ENCODE measurements around the gene SRPRB.

Gene SRPRB

DNA sequence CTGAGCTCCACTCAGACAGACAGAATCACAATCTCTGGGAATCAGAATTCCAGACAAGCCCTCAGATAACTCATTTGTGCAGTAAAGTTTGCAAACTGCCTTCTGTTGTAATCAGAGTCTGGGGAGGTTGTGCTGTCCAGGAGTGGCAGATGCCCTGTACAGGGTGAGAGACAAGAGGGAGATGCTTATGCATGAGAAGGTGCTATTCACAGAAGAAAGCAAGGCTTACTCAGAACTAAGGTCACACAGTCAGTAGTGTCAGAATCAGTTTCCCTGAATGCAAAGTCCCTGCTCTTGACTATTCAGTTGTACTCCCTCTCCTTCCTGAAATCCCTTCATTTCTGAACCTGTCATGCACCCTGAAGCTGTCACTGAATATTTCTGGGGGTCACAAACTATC, 43.7 kb downstream of the SRPRB start:
- no peak for DNase-seq

DNA sequence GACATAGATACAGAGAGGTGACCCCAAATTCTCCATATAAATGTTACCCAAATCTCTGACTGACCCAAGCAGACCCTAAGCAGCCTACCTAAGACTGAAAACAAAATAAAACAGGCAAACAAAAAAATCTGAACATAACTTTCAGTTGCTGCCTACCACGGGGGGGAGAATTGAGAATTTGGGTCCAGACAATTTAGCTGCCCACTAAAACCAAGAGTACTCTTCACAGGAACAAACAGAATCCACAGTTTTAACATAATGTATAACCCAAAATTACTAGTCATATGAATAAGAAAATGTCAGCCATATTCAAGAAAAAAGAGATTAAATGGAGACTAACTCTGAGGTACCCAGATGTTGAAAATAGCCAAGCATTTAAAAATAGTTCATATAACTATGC, 44.4 kb downstream of the SRPRB start:
- no peak for DNase-seq

DNA sequence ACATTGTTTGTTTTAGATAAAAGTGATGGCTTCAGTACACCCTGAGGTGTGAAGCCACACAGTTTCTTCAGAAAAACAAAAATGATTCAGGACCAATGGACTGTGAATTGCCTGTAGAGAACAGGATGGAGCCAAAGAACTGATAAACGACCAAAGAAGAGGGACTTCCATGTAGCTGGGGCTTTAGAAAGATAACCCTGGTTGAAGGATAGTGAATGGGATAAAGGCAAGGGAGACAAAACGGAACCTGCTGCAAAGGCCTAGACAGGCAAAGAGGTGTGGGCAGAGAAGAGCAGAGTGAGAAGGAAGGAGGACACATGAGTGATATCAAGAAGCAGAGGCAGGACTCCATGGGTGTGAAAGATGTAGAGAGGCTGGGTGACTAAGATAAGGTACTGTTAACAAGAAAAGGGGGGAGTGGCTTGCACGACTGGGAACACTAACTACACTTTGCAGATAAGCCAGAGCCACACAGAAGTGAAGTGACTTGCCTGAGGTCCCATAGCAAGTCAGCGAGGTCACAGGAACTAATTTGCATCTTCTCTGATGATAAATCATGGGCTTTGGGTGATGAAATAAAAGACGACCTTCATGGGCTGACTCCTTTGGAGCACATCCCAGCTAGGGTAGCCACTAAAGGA, 45.8 kb downstream of the SRPRB start:
- no peak for DNase-seq

DNA sequence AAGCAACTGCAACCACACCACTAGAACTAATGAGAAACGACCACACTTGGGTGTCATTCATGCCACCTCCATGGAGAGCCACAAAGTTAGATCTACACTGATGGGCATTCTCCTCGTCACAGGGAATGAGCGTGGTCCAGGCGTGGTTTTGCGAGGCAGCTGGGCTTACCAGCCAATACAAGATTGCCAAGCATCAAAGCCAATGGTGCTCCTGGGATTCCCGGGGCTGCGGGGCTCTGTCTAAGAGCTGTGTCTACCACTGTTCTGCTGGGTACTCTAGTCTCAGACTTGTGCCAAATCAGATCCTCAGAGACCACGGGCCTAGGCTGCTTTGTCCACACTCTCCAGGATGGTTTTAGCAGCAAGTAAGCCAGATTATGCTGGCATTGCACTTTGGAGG, 46.3 kb downstream of the SRPRB start:
- DNase-seq: no peak

DNA sequence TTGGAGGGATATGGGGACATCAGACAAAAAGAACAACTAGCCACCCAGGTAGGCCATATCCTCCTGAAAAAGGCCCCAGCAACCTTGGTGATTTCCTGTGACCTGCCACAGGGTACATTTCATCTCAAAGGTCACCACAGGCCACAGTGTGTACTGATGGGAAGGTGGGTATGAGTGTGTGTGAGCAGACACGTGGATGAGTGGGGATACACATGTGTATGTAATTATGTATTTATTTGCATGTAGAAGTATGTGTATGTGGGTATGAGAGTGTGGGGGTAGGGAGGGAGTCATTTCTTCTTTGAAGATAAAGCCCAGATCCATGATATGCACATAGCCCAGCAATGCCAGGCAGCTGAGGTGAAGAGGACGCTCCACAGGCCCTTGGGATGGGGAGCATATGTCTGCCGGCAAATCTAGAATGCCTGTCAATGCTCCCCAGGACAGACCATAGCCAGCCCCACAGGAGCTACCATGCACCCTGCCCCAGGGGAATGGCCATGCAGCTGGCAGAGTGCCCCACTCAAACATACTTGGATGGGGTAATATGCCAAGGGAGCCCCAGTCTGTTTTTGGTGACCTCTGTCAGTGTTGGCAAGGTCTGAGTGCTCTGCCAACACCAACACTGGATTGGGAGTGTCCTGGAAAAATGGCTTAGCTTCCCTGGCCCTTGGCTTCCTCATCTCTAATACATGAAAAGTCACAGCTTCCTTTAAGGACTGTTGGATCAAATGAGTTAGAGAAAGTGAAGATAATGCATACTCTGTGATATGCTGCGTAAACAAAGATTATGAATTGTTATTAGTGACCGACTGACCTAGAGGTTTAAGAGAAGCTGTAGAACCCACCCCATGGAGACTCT, 47.7 kb downstream of the SRPRB start:
- DNase-seq: no peak

DNA sequence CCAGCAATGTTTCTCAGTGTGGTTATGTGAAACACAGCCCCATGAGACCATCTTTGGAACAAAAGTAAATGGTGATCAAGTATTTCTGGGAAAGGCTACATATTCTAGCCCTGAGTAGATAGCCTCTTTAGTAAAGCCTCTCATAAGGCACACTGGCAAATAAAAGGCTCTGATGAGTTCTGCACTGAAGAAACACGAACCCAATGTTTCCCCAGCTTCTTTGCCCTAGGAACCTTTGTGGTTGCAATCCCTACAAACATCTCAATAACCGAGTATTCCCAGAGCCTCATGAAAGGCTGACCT, 48.3 kb downstream of the SRPRB start:
- no peak for DNase-seq

DNA sequence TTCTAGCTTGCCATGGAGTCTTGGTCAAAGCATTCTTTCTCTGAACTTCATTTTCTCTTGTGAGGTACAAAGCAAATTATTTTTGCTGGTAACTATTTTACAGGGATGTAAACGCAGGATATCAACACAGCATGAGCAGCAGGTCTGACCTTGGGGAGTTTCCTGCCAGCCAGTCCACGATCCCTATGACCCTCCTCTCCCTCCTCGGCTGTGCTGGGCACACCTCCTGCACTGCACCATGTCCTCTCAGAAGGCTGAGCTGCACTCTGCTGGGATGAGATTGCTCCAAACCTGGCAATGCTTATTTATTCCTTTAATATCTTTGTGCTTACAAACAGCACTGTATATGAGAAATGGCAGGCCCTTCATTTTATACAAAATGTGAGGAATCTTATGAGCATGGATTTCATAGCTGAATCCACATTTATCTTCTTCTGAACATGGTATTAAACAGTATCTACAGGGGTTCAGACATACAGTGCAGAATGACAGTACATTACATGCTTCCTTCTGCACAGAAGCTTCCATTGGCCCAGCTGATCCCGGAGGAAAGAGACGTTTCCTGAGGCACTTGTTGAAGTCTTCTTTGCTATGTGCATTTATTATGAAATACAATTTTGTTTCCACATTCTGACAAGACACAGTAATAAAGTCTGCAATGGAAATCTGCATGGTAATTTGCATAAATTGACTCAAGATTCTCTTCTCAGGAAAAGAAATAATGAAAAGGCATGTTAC, 48.8 kb downstream of the SRPRB start:
- no peak for DNase-seq

DNA sequence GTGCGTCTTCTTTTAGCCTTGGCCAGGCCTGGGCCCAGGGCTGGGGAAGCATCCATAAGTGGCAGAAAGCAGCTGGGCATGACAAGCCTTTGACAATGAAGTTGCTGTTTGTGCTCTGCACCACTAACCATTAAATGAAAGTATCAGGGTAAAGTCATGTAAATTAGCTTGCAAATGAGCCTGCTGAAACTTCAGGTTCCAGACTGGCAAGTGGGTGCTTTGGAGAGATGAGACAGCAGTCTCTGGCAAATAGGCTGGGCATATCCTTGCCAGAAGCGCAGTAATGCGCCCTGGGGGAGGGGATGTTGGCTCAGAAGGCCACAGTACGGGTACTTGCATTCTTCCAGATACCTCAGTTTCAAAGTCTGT, 49.4 kb downstream of the SRPRB start:
- DNase-seq: no peak

DNA sequence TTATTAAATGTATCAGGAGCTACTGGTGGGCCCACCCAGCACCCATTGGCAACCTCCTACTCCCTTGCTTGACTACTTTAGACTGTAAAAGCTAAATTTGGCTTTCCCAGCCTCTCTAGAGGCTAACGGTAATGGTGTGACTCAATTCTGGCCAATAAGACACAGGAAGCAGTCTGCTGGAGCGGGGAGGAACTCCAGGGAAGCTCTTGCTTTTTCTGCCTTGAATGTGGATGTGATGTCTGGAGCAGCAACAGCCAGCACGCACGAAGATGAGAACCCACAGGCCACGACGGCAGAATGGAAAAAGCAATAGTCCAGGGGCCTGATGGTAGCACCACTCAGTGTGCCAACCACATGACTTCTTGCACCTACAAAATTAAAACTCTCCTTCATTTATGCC, 50.2 kb downstream of the SRPRB start:
- DNase-seq: no peak

DNA sequence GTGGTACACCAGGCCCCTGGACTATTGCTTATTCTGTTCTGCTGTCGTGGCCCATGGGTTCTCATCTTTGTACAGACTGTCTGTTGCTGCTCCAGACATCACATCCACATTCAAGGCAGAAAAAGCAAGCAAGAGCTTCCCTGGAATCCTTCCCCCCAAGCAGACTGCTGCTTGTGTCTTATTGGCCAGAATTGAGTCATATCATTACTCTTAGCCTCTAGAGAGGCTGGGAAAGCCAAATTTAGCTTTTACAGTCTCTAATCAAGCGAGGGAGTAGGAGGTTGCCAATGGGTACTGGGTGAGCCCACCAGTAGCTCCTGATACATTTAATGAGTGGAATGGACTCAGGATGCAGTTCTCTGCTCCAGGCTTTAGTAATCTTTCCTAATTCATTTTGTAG, 50.7 kb downstream of the SRPRB start:
- DNase-seq: no peak

DNA sequence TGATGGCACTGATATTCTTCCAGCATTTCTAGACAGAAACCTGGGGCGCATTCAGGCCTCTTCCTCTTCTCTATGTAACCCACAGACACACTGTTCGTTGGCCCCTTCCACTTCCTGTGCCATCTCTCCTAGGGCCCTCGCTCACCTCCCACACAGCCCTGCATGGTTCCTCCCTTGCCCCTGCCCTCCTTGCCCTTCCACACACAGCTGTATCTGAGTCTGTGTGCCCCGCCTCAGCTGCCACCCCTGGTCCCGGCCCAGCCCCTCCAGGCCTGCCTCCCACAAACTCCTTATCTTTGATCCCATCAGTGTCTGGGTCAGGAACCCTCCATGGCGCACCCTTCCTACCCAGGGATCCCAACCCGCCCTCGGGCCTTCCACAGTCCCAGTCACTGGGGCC, 52.2 kb downstream of the SRPRB start:
- no peak for DNase-seq

DNA sequence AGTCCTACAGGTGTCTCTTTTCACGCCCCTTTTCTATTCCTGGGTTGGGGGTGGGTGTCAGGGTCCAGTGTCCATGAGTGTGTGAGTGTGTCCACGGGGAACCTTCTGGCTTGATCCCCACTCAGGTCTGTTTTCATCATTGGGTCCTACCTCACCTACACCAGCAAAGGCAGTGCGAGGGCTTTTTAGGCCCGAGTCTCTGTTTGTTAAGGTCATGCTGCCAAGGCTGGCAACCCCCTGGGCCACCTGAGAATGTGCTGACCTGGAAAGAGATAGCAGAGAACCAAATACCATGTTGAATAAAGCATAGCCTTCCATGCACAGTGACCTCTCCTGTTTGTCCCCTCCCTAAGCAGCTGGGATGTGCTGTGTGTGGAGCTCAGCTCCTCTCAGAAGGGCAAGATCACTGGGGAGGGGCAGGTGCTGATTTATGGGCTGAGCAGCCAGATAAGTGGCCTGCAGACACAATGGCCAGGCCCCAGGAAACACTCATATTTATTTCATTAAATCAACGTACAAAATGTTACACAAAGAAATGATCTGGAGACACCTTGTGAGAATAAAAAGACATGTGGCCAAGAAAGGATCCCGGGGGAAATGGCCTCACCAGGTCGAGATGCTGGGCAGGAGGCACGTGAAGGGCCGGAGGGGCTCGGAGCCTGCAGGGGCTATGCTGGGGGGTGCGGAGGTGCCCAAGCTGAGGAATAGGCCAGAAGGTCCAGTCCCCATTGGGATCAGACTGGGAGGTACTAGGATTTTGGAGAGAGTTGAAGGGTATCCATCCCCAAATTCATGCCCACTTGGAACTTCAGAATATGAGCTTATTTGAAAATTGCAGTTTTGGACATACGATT, 54.0 kb downstream of the SRPRB start:
- no peak for DNase-seq

DNA sequence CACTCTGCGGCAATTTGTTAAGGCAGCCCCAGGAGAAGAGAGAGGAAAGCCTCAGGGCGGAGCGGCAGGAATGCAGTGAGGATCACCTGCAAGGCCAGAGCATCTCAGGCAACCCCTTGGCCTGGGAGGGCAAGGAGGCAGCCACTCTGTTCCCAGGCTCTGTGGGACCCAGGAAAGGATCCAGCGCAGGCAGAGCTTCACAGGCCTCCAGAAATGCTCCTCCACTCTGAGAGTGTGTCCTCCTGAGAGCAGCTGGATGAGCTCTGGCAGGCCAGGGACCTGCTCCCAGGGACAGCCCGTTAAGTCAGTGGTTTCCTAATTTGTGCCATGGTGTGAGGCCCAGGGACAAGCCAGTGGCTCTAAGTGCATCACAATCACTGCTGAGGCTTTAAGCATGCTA, 54.9 kb downstream of the SRPRB start:
- DNase-seq: no peak

DNA sequence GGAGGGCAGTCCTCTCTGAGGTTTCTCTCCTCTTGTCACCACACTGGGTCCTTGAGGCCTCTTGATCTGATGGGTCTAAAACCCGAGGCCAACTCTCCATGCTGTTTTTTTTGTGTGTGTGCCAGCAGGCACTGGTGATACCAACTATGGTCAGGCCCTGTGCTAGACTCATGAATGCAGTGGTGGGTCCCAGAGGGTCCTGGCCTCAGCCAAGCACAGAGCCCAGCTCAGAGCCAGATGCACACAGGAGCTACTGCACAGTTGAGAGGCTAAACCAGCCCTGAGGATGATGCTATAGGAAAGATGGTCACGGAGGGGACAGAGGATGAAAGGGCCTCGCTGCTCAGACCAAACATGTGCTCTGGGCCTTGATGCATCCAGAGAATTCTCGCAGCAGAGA, 56.5 kb downstream of the SRPRB start:
- no peak for DNase-seq

DNA sequence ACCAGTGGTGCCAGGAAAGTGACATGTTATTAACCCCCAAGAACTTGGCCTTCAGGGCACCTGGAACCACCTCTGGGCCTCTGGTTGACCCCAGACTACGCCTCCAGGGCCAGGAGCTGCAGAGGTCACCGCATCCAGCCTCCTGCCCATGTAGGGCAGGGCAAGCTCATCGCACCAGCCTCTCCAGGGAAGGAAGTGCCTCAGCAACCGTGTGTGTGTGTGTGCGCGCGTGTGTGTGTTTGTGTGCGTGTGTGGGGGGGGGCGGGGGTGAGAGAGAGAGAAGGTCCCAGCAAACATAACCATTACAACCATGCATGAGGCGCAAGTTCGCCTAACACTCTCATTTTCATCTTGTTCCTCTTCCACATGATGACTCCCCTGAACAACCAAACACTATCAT, 58.3 kb downstream of the SRPRB start:
- DNase-seq: no peak

DNA sequence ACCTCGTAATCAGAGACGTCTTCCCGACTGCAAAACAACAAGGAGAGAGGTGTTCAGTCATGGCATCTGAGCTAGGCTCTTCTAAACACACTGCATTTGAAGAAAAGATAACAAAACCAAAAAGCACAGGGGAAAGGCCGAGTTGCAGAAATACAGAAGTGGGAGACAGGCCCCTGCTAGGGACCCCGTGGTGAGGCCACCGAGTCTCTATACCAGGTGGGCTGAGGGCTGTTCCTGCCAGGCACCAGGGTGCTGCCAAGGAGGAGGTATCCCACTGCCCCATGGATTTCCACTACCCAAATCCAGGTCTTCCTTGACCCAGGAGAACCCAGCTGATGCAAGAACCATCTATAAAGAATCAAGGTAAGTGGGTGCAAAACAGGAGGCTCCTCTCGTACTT, 59.0 kb downstream of the SRPRB start:
- no peak for DNase-seq

DNA sequence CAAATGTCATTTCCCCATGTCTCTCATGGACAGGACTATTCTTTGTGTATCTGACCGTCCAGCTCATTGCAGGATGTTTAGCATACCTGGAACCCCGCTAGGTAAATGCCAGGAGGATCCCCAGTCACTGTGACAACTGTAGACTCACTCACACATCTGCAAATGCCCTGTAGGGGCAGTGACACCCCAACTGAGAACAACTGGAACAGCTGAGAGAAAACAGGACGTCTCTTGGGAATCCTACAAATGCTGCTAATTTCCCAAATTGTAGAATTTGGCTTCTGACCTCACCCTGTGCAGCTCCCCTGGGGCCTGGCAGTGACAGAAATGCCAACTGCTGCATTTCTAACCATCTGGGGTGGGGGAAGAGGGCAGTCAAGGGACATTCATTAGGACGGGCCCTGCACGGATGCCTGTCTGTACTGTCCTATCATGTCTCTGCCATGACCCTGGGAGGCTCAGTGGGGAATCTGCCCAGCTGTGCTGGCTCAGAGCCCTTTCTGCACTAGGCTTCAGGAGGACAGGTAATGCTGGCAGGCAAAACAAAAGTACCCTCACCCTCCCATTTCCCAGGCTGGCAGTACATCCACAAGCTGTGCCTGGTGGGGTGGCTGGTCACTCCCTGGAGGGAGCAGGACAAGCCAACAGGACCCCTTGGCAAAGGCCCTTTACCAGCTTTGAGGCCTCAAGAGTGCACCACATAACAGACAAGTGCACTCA, 59.7 kb downstream of the SRPRB start:
- DNase-seq: no peak

DNA sequence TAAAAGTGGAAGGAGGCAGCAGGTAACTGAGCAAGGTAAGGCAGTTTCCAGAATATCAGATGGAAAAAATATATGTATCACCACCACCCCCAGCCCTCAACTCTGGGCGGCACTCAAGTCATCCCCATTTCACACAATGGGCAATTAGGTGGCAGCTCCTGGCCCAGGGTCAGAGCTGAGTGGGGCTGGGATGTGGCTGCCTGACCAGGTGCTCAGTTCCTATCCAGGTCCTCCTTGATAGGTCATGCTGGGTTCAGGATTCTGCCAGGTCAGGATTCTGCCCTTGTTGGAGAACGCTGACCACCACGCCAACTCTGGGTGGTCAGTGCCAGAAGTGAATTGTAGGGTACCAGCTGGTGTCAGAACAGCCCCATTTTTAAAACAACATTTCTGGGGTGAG, 60.5 kb downstream of the SRPRB start:
- no peak for DNase-seq

DNA sequence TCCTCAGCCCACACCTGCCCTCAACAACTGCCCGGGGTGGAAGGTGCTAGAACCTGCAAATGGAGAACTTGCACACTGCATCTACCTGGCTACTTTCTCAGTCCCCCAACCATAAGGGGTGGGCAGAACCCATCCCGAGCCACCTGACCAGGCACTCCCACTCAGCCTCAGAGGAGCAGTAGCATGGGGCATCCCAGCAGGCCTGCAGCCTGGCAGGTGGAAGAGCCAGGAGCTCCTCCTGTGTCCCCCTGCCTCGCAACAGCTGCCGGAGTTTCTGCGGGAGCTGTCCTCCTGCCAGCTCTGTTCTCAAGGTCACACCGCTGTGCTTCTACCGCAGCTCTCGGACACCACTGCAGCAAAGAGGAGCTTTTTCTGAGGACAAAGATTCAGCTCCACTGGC, 62.6 kb downstream of the SRPRB start:
- no peak for DNase-seq

DNA sequence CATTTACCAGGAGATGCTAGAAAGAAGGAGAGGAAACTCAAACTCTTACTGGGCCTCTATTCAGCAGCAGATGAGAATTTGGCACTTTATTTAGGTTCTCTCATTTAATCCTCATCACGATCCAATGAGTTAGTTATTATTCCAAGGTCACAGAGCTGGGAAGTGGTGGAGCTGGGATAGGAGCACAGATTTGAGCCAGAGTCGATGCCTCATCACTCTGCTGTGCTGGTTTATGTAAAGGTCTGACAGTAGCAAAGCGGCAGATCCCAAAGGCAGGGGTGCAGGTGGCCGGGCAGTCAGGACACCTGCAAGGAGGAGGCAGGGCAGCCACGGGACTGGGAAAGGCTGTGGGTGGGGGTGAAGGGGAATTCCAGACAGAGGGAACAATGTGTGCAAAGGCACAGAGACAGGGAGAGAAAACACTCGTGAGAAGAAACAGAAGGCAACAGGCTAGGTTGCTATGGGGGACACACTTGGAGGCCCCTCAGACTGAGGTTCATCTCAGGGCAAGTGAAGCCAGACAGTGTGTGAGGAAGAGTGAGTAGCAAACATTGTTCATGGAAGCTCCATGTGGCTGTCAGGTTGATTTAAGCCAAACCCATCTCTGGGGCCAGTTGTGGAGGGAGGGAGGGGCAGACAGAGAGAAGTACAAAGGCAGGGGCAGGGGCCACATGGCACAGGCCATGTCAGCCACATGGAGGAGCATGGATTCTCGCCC, 63.3 kb downstream of the SRPRB start:
- no peak for DNase-seq

DNA sequence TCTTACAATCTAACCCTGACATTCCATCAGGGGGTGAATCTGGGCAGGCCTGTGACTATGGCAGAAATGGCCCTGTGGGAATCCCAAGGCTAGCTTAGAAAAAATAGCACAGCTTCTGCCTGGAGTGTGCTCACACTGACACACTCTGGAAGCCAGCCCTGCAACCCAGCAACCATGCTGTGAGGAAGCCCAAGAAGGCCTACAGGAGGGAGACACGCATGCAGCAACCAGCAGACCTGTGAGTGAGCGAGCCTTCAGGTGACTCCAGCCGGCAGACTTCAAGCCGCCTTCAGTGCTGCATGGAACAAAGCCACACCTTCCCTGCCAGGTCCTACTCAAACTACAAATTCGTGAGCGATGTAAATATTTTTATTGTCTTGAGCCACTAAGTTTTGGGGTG, 64.0 kb downstream of the SRPRB start:
- no peak for DNase-seq

DNA sequence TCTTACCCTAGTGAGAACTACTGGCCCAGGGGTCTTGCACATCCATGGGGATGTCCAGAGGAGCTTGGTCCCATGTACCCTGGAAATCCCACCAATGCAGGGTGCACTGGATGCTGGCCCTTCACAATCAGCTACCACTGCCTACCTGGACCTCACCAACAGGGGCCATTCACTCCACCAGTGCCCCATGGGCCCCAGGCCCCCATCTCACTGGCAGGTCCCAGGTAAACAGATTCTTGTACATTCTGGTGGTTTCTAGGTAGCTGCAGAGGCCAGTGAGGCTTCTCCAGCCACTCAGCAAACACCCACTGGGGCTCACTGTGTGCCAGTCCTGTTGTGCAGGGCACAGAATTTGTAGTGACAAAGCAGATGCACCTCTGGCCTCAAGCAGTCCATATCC, 65.2 kb downstream of the SRPRB start:
- no peak for DNase-seq
